H9 (cell line): ENCODE data around the gene KAT6B. TPM values are rescaled to one million over a fixed set of nuclear protein-coding genes. Genes with fewer than 3 reads are reported as not detected.
"Not testable (repeated sequence)": the region's sequence is repeated elsewhere in the genome, so short reads cannot be mapped to it uniquely, and the experiment has no call there.

Source experiments
- DNase-seq: peaks from one replicate; pipeline ENCODE4 v3.0.0-alpha.2; 2017
- H2AFZ ChIP-seq: one replicate; pipeline ENCODE4 v1.6.1; 2013; ENCODE audit warnings: mild to moderate bottlenecking, low read length, control low read depth, moderate library complexity
- H2AK5ac ChIP-seq: 2 replicates; pipeline ENCODE4 v1.6.1; 2013; ENCODE audit warnings: low read length, control low read depth, mixed read lengths; ENCODE audit not compliant: insufficient read length
- H2BK120ac ChIP-seq: one replicate; pipeline ENCODE4 v1.6.1; 2013; ENCODE audit warnings: low read depth, mild to moderate bottlenecking, low read length, control low read depth, inconsistent platforms; ENCODE audit not compliant: poor library complexity, severe bottlenecking
- H2BK12ac ChIP-seq: 2 replicates; pipeline ENCODE4 v1.6.1; 2013; ENCODE audit warnings: low read length, control low read depth, mixed read lengths, low read depth; ENCODE audit not compliant: insufficient read length
- H2BK15ac ChIP-seq: 2 replicates; pipeline ENCODE4 v1.6.1; 2013; ENCODE audit warnings: low read depth, low read length, control low read depth
- H2BK20ac ChIP-seq: one replicate; pipeline ENCODE4 v1.6.1; 2013; ENCODE audit warnings: low read depth, mild to moderate bottlenecking, low read length, control low read depth, inconsistent platforms; ENCODE audit not compliant: poor library complexity, severe bottlenecking
- H2BK5ac ChIP-seq: 2 replicates; pipeline ENCODE4 v1.6.1; 2013; ENCODE audit warnings: low read length, control low read depth, mixed read lengths; ENCODE audit not compliant: insufficient read length
- H3K14ac ChIP-seq: 2 replicates; pipeline ENCODE4 v1.6.1; 2013; ENCODE audit warnings: low read length, control low read depth; ENCODE audit not compliant: insufficient read depth
- H3K18ac ChIP-seq: 2 replicates; pipeline ENCODE4 v1.6.1; 2013; ENCODE audit warnings: low read depth, mild to moderate bottlenecking, mixed read lengths, low read length, control low read depth; ENCODE audit not compliant: insufficient read length
- H3K23ac ChIP-seq: 2 replicates; pipeline ENCODE4 v1.6.1; 2013; ENCODE audit warnings: low read length, control low read depth, mixed read lengths, low read depth; ENCODE audit not compliant: insufficient read length
- H3K23me2 ChIP-seq: 2 replicates; pipeline ENCODE4 v1.6.1; 2013; ENCODE audit warnings: low read depth, mild to moderate bottlenecking, mixed read lengths, low read length, control low read depth; ENCODE audit not compliant: insufficient read length, poor library complexity, severe bottlenecking
- H3K27ac ChIP-seq: 2 replicates; pipeline ENCODE4 v1.5.1; 2013; ENCODE audit warnings: low read length, control low read depth, mixed read lengths, low read depth; ENCODE audit not compliant: insufficient read length
- H3K27me3 ChIP-seq: 2 replicates; pipeline ENCODE4 v1.6.1; 2013; ENCODE audit warnings: low read length, control low read depth, inconsistent platforms; ENCODE audit not compliant: insufficient read depth
- H3K4ac ChIP-seq: 2 replicates; pipeline ENCODE4 v1.6.1; 2013; ENCODE audit warnings: low read depth, mild to moderate bottlenecking, control low read depth, inconsistent platforms, low read length, moderate library complexity
- H3K4me1 ChIP-seq: 2 replicates; pipeline ENCODE4 v1.6.1; 2013; ENCODE audit warnings: low read length, control low read depth, inconsistent platforms; ENCODE audit not compliant: insufficient read depth
- H3K4me2 ChIP-seq: 2 replicates; pipeline ENCODE4 v1.6.1; 2013; ENCODE audit warnings: low read length, control low read depth, mixed read lengths; ENCODE audit not compliant: insufficient read length, insufficient read depth
- H3K56ac ChIP-seq: 2 replicates; pipeline ENCODE4 v1.6.1; 2013; ENCODE audit warnings: low read depth, mild to moderate bottlenecking, mixed read lengths, low read length, control low read depth; ENCODE audit not compliant: insufficient read length
- H3K79me1 ChIP-seq: 2 replicates; pipeline ENCODE4 v1.6.1; 2013; ENCODE audit warnings: low read depth, mild to moderate bottlenecking, moderate library complexity, low read length, control low read depth, inconsistent platforms; ENCODE audit not compliant: insufficient read depth, poor library complexity, severe bottlenecking
- H3K79me2 ChIP-seq: 2 replicates; pipeline ENCODE4 v1.6.1; 2013; ENCODE audit warnings: low read length, control low read depth, inconsistent platforms; ENCODE audit not compliant: insufficient read depth
- H3K9ac ChIP-seq: 2 replicates; pipeline ENCODE4 v1.6.1; 2013; ENCODE audit warnings: low read length, control low read depth, mixed read lengths; ENCODE audit not compliant: insufficient read length; ENCODE audit errors: extremely low read depth
- H3K9me3 ChIP-seq: one replicate; pipeline ENCODE4 v1.6.1; 2013; ENCODE audit warnings: low read depth, low read length, inconsistent platforms; ENCODE audit not compliant: control insufficient read depth
- H3T11ph ChIP-seq: one replicate; pipeline ENCODE4 v1.6.1; 2013; ENCODE audit warnings: mild to moderate bottlenecking, low read length, control low read depth, inconsistent platforms
- H4K20me1 ChIP-seq: one replicate; pipeline ENCODE4 v1.6.1; 2013; ENCODE audit not compliant: control insufficient read depth, insufficient read length, insufficient read depth
- H4K5ac ChIP-seq: 2 replicates; pipeline ENCODE4 v1.6.1; 2013; ENCODE audit warnings: low read depth, mild to moderate bottlenecking, mixed read lengths, low read length, control low read depth; ENCODE audit not compliant: insufficient read length
- H4K8ac ChIP-seq: replicated peaks from 2 replicates; pipeline ENCODE4 v1.6.1; 2013; ENCODE audit warnings: low read length, control low read depth, mixed read lengths, low read depth; ENCODE audit not compliant: insufficient read length
- H4K91ac ChIP-seq: 2 replicates; pipeline ENCODE4 v1.6.1; 2013; ENCODE audit warnings: low read depth, mild to moderate bottlenecking, moderate library complexity, mixed read lengths, low read length, control low read depth; ENCODE audit not compliant: insufficient read length
- H3K27ac Mint-ChIP-seq, 3 experiments: 2 replicates in 2 of 3; 3 replicates in 1 of 3; pipeline ENCODE4 v1.8.0; 2020 to 2021; ENCODE audit warnings: mixed read lengths in 3 of 3, mild to moderate bottlenecking in 1 of 3, moderate library complexity in 1 of 3
- H3K27me3 Mint-ChIP-seq: 2 replicates; pipeline ENCODE4 v1.8.0; 2021; ENCODE audit warnings: low read depth, mild to moderate bottlenecking, moderate library complexity, mixed read lengths
- H3K36me3 Mint-ChIP-seq, 3 experiments: 2 replicates in 2 of 3; 3 replicates in 1 of 3; pipeline ENCODE4 v1.8.0; 2020 to 2021; ENCODE audit warnings: low read depth in 3 of 3, mixed read lengths in 3 of 3; ENCODE audit not compliant: insufficient read depth in 1 of 3
- H3K4me1 Mint-ChIP-seq, 2 experiments: 2 replicates each; pipeline ENCODE4 v1.8.0; 2020; ENCODE audit warnings: mixed read lengths in 2 of 2
- H3K4me3 Mint-ChIP-seq, 2 experiments: 2 replicates in 1 of 2; 3 replicates in 1 of 2; pipeline ENCODE4 v1.8.0; 2020 to 2021; ENCODE audit warnings: mild to moderate bottlenecking in 2 of 2, mixed read lengths in 2 of 2, moderate library complexity in 1 of 2
- H3K9me3 Mint-ChIP-seq, 2 experiments: 2 replicates in 1 of 2; 3 replicates in 1 of 2; pipeline ENCODE4 v1.8.0; 2020; ENCODE audit warnings: mild to moderate bottlenecking in 2 of 2, mixed read lengths in 2 of 2, moderate library complexity in 1 of 2
- WGBS: extraction: QIAGEN DNeasy Blood & Tissue Kit; methylation state at CpG from one replicate; pipeline ENCODE4 v1.1.7; 2013; ENCODE audit warnings: missing lambda C conversion rate, low lambda C conversion rate, mixed read lengths; ENCODE audit not compliant: insufficient read length; ENCODE audit errors: extremely low coverage; 5-methylcytosine and 5-hydroxymethylcytosine counted together
- total RNA-seq: library from RNA; stranded (reverse); gene quantifications from 2 replicates; pipeline ENCODE4 v1.2.1, GENCODE V29; 2021
- TF ChIP-seq, protein P1 (sequence below): fragments of 200-600 bp; sonication (generic); conservative IDR thresholded peaks from 3 replicates; pipeline ENCODE4 v1.8.0; 2021; ENCODE audit warnings: antibody characterized with exemption, mild to moderate bottlenecking

Gene KAT6B
- total RNA-seq, 1 experiment from 2014 or later, result 34.2 TPM

DNA sequence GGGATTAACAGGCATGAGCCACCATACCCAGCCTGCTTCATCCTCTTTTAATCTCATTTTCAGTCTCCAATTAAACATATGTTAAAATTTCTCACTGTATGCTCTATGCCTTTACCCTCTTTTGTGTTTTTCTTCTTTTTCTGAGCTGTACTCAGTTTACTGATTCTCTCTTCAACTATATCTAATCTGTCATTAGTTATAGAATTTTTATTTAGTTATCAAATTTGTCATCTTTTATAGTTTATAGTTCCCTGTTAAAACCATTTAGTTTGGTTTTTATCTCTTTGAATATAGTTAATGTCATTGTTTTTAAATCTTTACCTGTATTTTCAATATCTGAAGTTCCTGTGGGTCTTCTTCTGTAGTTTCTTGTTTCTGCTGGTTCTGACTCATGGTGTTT is 93.3 kb downstream of the KAT6B start:
- no peaks in the 10 kb centered on the region for H3K23me2 ChIP-seq
- H3K14ac ChIP-seq, result no peak overlapping the region
- H2AFZ ChIP-seq, result no peak overlapping the region
- no peak overlapping the region for H2BK12ac ChIP-seq
- H4K5ac ChIP-seq, result no peak overlapping the region
- peaks cover 2% of the 10 kb centered on the region for H3K79me1 ChIP-seq
- Mint-ChIP-seq H3K9me3 (peaks cover 5 to 19% of the 10 kb centered on the region in 2 experiments), H3K27me3 (no peaks in the 10 kb centered on the region; the same call in 1 of the 2 replicates), H3K27ac (no peak overlapping the region), H3K4me1 (peaks cover 32 to 35% of the 10 kb centered on the region in 2 experiments), H3K4me3 (no peak overlapping the region), H3K36me3 (peaks cover 6 to 18% (median 8%) of the 10 kb centered on the region in 3 experiments)
- no peak overlapping the region for H3K23ac ChIP-seq
- H4K20me1 ChIP-seq, result no peaks in the 10 kb centered on the region
- no peak overlapping the region for H2BK20ac ChIP-seq
- H4K8ac ChIP-seq, result no peak overlapping the region
- H3K9ac ChIP-seq, result no peak overlapping the region
- DNase-seq, result no peak
- H3K56ac ChIP-seq, result no peak overlapping the region
- H3K27me3 ChIP-seq, result no peaks in the 10 kb centered on the region
- H2BK5ac ChIP-seq, result no peak overlapping the region
- H2BK120ac ChIP-seq, result no peak overlapping the region
- TF ChIP-seq, protein P1, sequence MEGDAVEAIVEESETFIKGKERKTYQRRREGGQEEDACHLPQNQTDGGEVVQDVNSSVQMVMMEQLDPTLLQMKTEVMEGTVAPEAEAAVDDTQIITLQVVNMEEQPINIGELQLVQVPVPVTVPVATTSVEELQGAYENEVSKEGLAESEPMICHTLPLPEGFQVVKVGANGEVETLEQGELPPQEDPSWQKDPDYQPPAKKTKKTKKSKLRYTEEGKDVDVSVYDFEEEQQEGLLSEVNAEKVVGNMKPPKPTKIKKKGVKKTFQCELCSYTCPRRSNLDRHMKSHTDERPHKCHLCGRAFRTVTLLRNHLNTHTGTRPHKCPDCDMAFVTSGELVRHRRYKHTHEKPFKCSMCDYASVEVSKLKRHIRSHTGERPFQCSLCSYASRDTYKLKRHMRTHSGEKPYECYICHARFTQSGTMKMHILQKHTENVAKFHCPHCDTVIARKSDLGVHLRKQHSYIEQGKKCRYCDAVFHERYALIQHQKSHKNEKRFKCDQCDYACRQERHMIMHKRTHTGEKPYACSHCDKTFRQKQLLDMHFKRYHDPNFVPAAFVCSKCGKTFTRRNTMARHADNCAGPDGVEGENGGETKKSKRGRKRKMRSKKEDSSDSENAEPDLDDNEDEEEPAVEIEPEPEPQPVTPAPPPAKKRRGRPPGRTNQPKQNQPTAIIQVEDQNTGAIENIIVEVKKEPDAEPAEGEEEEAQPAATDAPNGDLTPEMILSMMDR, result no peak
- H3K4ac ChIP-seq, result no peak overlapping the region
- H3K4me2 ChIP-seq, result no peak overlapping the region
- H3K79me2 ChIP-seq, result peaks cover 1% of the 10 kb centered on the region; the same call in 1 of the 2 replicates
- no peak overlapping the region for H4K91ac ChIP-seq
- no peak overlapping the region for H3K27ac ChIP-seq
- H2AK5ac ChIP-seq, result no peak overlapping the region
- H3K9me3 ChIP-seq, result no peaks in the 10 kb centered on the region
- H3T11ph ChIP-seq, result no peak overlapping the region
- H2BK15ac ChIP-seq, result no peak overlapping the region
- H3K18ac ChIP-seq, result no peak overlapping the region
- H3K4me1 ChIP-seq, result peaks cover 11% of the 10 kb centered on the region; the same call in 1 of the 2 replicates

DNA sequence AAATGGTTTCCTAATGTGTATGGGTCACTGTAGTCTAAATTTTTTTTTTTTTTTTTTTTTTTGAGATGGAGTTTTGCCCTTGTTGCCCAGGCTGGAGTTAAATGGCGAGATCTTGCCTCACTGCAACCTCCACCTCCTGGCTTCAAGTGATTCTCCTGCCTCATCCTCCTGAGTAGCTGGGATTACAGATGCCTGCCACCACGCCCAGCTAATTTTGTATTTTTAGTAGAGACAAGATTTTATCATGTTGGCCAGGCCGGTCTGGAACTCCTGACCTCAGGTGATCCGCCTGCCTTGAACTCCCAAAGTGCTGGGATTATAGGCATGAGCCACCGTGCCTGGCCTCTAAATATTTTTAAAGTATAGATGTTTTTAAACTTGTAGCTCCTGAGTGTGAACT is 94.7 kb downstream of the KAT6B start:
- WGBS, result no CpG with 5 or more reads among the region's 5 CpGs
- H3K9me3 ChIP-seq, H3K27ac ChIP-seq, H3K23me2 ChIP-seq, H4K91ac ChIP-seq, H3K56ac ChIP-seq, H3K27me3 Mint-ChIP-seq, H2BK12ac ChIP-seq, H3K18ac ChIP-seq, H2AK5ac ChIP-seq, H4K8ac ChIP-seq, H2BK5ac ChIP-seq, H4K20me1 ChIP-seq, H2BK20ac ChIP-seq, H3K4me3 Mint-ChIP-seq, H2BK120ac ChIP-seq, H4K5ac ChIP-seq, H3K79me2 ChIP-seq, H3K27me3 ChIP-seq, H2BK15ac ChIP-seq, H3K9ac ChIP-seq, H3T11ph ChIP-seq, H3K23ac ChIP-seq, H3K27ac Mint-ChIP-seq, H2AFZ ChIP-seq, H3K4me2 ChIP-seq, H3K4ac ChIP-seq, DNase-seq, H3K14ac ChIP-seq, H3K79me1 ChIP-seq: not testable (repeated sequence)
- H3K4me1 ChIP-seq, result peaks cover 11% of the 10 kb centered on the region; the same call in 1 of the 2 replicates
- peaks cover 5 to 19% of the 10 kb centered on the region in 2 experiments for H3K9me3 Mint-ChIP-seq
- H3K4me1 Mint-ChIP-seq, result peaks cover 32 to 35% of the 10 kb centered on the region in 2 experiments
- H3K36me3 Mint-ChIP-seq, result peaks cover 6 to 18% (median 8%) of the 10 kb centered on the region in 3 experiments
